Stimulated activated CD4-positive, alpha-beta T cell treated with anti-CD3 and anti-CD28 coated beads, Interleukin-4, amount 100 ng/mL, for 48 hours (primary cell): ENCODE measurements around the gene CFTR.

Experiments
- DNase-seq, 2 donors: peaks; one replicate each; pipeline ENCODE4 v3.0.0-alpha.2; 2020; ENCODE audit warnings: low read depth in 2 of 2

CFTR gene

GRCh38 chr7:117648203-117648866 is 168.5 kb downstream of the CFTR start:
- DNase-seq = no peak

GRCh38 chr7:117652943-117653680 is 173.3 kb downstream of the CFTR start:
- DNase-seq = no peak

GRCh38 chr7:117654780-117655179 is 175.0 kb downstream of the CFTR start:
- no peak for DNase-seq

GRCh38 chr7:117656806-117657205 is 177.0 kb downstream of the CFTR start:
- no peak for DNase-seq

GRCh38 chr7:117659531-117660011 is 179.7 kb downstream of the CFTR start:
- no peak for DNase-seq

- DNase-seq = no peak
These were observed 181.5 kb downstream of the CFTR start for GRCh38 chr7:117661328-117661727.

- DNase-seq = no peak
These were observed 184.2 kb downstream of the CFTR start for GRCh38 chr7:117664047-117664446.

GRCh38 chr7:117665368-117665767 is 185.5 kb downstream of the CFTR start:
- no peak for DNase-seq

GRCh38 chr7:117666031-117666430 is 186.2 kb downstream of the CFTR start:
- no peak for DNase-seq

GRCh38 chr7:117666689-117667088 is 186.9 kb downstream of the CFTR start:
- no peak for DNase-seq

GRCh38 chr7:117667456-117667855 is 187.6 kb downstream of the CFTR start:
- no peak for DNase-seq

GRCh38 chr7:117669818-117670217 is 190.0 kb downstream of the CFTR start:
- no peak for DNase-seq

GRCh38 chr7:117672453-117672852 is 192.6 kb downstream of the CFTR start:
- no peak for DNase-seq

- no peak for DNase-seq
These were observed 193.5 kb downstream of the CFTR start for GRCh38 chr7:117673367-117673766.

- DNase-seq = no peak
These were observed 194.0 kb downstream of the CFTR start for GRCh38 chr7:117673839-117674238.

GRCh38 chr7:117674617-117675016 is 194.8 kb downstream of the CFTR start:
- no peak for DNase-seq

GRCh38 chr7:117675497-117676435 is 195.9 kb downstream of the CFTR start:
- DNase-seq = no peak

GRCh38 chr7:117679120-117679519 is 199.3 kb downstream of the CFTR start:
- no peak for DNase-seq

- DNase-seq = no peak
These were observed 203.0 kb downstream of the CFTR start for GRCh38 chr7:117682681-117683385.

- no peak for DNase-seq
These were observed 203.8 kb downstream of the CFTR start for GRCh38 chr7:117683430-117684175.

- no peak for DNase-seq
These were observed 206.0 kb downstream of the CFTR start for GRCh38 chr7:117685795-117686194.
